ENCODE data around the gene PPP1R36.
"Not testable (repeated sequence)": the region's sequence is repeated elsewhere in the genome, so short reads cannot be mapped to it uniquely, and the experiment has no call there.

Gene PPP1R36

DNA sequence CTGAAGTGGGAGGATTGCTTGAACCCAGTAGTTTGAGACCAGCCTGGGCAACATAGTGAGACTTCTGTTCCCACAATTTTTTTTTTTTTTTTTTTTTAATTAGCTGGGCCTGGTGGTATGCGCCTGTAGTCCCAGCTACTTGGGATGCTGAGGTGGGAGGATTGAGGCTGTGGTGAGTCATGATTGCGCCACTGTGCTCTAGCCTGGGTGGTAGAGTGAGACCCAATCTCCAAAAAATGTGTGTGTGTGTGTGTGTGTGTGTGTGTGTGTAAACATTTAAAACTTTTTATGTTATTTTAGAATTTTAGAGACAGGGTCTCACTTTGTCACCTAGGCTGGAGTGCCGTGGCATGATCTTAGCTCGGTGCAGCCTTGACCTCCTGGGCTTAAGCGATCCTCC, 6.8 kb downstream of the PPP1R36 start:
- TF ChIP-seq, protein P1, sequence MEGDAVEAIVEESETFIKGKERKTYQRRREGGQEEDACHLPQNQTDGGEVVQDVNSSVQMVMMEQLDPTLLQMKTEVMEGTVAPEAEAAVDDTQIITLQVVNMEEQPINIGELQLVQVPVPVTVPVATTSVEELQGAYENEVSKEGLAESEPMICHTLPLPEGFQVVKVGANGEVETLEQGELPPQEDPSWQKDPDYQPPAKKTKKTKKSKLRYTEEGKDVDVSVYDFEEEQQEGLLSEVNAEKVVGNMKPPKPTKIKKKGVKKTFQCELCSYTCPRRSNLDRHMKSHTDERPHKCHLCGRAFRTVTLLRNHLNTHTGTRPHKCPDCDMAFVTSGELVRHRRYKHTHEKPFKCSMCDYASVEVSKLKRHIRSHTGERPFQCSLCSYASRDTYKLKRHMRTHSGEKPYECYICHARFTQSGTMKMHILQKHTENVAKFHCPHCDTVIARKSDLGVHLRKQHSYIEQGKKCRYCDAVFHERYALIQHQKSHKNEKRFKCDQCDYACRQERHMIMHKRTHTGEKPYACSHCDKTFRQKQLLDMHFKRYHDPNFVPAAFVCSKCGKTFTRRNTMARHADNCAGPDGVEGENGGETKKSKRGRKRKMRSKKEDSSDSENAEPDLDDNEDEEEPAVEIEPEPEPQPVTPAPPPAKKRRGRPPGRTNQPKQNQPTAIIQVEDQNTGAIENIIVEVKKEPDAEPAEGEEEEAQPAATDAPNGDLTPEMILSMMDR (IDR thresholded peaks at IDR 0.05): no peak
- no peak for TF ChIP-seq ZFX (IDR thresholded peaks at IDR 0.05; ENCODE audit: borderline replicate concordance)
- H3K27ac ChIP-seq: no peak overlapping the region

DNA sequence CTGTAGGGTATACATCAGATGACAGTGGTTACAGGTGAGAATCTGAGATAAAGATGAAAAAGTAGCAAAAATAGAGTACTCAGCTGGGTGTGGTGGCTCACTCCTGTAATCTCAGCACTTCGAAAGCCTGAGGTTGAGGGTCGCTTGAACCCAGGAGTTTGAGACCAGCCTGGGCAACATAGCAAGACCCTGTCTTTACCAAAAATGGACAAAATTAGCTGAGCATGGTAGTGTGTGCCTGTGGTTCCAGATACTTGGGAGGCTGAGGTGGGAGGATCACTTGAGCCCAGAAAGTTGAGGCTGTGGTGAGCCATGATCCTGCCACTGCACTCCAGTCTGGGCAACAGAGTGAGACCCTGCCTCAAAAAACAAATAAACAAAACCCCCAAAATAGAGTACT, 8.5 kb downstream of the PPP1R36 start:
- not testable (repeated sequence) for H3K27ac ChIP-seq

DNA sequence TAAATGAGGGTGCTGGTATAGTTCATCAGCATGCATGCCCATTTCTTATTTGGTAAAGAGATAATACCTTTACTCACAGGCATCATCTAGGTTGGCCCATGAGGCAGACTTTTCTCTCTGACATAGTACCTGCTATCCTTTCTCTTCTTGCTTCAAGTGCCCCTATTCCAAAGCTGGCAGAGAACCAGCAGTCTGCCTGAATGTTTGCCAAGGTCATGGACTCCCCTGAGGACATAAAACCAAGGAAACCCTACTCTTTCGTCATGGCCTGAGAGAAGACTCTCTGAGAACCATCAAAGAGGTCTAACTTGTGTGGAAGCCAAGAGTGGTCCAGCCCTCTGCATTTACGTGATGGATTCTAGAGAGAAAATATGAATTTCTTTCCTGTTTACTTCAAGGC, 11.9 kb downstream of the PPP1R36 start:
- TF ChIP-seq ZFX (IDR thresholded peaks at IDR 0.05; ENCODE audit: borderline replicate concordance): no peak
- TF ChIP-seq, protein P1 (IDR thresholded peaks at IDR 0.05): no peak

DNA sequence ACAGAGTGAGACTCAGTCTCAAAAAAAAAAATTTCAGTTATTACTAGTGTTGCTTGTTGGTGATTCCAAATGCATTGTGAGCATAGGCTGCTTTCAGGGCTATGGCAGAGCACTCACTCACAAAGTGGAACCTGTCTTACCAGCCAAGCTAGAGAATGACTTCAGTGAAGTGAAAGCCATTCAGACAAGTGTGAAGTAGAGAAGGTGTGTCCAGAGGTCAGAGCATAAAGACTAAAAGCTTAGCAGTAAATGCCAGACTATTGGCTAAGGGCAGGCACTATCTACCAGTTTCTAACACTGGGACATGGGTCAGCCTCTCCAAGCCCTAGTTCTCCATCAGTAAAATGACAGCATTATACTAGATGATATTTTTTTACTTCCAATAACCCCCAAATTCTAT, 12.7 kb downstream of the PPP1R36 start:
- no peak overlapping the region for H3K27ac ChIP-seq
- no peak for TF ChIP-seq ZFX (IDR thresholded peaks at IDR 0.05; ENCODE audit: borderline replicate concordance)
- TF ChIP-seq, protein P1 (IDR thresholded peaks at IDR 0.05): no peak

More for the DNA sequence above, 11.9 kb downstream of the PPP1R36 start:
- H3K27ac ChIP-seq: no peak overlapping the region

DNA sequence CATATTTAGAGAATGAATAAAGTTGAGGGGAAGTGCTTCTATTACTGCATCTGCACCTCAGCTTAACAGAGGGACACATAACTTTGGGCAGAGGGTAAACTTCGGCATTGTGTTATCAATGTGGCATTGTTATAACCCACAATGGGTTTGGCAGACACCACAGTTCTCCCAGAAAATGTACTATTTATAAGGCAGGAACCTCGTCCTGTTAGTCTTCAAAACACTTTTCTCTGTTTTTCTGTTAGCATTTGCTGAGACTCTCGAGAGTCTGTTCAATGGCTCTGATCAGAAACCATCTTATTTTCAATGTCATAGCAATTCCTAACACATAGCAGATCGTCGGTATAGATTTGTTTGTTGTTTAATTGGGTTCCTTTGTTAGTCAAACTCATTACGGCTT, 13.9 kb downstream of the PPP1R36 start:
- TF ChIP-seq, protein P1 (IDR thresholded peaks at IDR 0.05): no peak
- no peak for TF ChIP-seq ZFX (IDR thresholded peaks at IDR 0.05; ENCODE audit: borderline replicate concordance)
- no peak overlapping the region for H3K27ac ChIP-seq

DNA sequence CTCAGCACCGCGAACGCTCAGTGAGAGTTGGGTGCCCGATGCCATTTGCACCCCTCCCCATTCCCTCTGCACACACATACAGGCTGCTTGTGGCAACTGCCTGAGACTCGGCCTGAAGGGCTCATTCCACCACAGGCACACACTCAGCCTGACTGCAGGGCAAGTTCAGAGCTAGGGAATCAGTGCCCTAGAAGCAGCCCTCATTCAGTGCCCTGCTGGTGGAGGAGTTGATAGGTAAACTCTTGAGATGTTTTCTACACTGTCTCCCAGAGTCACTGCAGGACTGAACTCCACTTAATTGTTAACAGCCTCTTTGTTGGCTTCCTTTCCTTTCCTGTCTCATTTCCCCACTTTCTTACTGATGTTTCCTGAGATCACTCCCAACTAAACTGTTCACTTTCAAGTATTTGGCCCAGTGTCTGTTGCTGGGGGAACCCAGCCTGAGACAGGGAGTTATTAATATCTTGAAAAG, 16.9 kb downstream of the PPP1R36 start:
- H3K27ac ChIP-seq: no peak overlapping the region
- TF ChIP-seq, protein P1 (IDR thresholded peaks at IDR 0.05): no peak
- TF ChIP-seq ZFX (IDR thresholded peaks at IDR 0.05; ENCODE audit: borderline replicate concordance): no peak

DNA sequence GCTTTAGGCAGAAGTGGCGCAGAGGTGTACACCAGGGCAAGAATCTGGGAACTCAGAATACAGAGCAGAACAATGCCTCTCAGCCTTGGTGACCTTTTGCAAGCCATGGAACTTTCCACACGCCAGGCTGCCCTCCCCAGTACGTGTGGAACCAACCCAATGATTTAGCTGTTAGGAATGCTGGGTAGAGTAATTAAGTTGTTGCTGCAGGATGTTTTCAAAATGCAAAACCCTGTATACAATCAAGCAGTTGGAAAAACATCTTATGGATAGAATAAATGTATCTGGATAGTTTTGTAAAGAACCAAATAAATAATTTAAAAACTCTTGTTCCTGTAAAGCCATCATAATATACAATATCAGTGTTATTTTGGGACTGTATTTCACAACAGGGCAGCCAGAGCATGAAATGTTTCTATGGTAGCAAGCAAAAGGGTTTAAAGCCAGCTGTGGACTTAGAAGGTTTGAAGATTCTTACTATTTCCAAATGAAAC, 19.4 kb downstream of the PPP1R36 start:
- TF ChIP-seq, protein P1 (IDR thresholded peaks at IDR 0.05): no peak
- TF ChIP-seq ZFX (IDR thresholded peaks at IDR 0.05; ENCODE audit: borderline replicate concordance): no peak
- H3K27ac ChIP-seq: no peak overlapping the region

DNA sequence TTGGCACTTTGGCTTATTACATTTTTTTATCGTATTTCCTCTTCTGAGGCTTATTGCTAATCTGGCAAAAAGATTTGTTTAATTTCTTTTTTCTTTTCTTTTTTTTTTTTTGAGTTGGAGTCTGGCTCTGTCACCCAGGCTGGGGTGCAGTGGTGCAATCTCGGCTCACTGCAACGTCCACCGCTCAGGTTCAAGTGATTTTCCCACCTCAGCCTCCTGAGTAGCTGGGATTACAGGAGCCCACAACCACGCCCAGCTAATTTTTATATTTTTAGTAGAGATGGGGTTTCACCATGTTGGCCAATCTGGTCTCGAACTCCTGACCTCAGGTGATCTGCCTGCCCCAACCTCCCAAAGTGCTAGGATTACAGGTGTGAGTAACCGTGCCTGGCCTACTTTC, 19.9 kb downstream of the PPP1R36 start:
- not testable (repeated sequence) for H3K27ac ChIP-seq
